Stimulated activated CD4-positive, alpha-beta T cell treated with anti-CD3 and anti-CD28 coated beads, Interleukin-12 subunit alpha, Interleukin-12 subunit beta, amount 100 ng/mL, for 24 hours (primary cell): ENCODE measurements around the gene CA11.

Source experiments
- DNase-seq, 2 experiments: peaks; one replicate each; pipeline ENCODE4 v3.0.0-alpha.2; 2020; ENCODE audit warnings: low read depth in 2 of 2

CA11 gene

DNA sequence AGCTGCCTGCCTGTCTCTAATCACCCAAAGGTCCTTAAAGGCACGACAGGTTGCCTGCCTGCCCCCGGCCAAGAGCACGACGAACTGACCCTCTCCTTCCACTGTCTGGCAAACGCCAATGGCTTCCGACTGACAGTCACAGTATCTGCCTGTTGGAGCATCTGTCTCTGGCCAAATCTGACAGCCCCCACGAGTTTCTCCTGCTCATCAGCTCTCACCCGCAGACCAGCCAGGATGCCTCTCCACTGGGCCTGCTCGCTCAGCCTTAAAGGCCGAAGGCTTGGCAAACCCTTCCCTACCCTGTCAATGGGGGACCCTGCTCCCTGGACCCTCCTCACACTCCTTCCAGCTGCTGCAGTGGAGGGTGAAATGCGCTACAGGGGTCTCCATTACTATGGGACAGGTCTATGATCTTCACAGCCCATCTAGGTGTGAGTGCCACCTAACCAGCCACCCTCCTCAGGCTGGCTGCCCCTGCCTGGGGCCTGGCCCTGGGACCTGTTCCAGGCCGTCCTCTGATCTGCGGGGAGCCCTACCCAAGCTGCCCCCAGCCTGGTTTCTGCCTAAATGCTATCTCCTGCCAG is 32.0 kb downstream of the CA11 start:
- DNase-seq, result no peak

DNA sequence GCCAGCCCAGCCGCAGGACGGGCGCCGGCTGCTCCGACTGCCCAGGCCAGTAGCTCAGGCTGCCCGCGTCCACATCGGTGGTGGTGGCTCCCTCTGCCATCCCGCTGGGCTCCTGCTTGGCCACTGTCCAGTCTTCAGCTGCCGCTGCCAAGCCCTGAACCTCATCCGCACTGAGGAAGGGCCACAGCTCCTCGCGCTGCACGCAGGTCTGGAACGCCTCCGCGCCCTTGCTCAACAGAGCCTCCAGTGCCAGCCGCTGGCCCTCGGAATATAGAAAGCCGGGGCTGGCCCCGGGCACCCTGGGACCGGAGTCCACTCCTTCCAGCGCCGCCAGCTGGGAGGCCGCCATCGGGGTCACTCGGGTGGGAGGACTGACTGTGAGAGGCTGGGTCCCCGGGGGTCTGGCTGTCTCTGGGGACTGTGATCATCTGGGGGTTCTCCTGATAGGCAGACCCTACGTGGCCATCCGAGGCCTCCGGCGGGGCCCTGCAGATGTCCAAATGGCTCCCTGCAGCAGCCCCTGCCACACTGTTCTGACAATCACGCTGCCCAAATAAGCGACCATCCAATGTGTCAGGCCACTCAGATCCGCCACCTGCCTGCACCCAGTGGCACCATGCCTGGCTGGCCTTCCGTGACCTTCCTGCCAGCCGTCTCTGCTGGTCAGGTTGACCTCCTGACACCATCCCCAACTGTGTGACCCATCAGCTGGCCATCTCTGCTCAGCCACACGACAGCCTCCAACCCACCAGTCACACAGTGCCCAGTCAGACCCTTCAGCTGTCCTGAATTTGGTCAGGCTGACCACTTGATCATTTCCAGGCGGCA is 32.7 kb downstream of the CA11 start:
- DNase-seq, result no peak

DNA sequence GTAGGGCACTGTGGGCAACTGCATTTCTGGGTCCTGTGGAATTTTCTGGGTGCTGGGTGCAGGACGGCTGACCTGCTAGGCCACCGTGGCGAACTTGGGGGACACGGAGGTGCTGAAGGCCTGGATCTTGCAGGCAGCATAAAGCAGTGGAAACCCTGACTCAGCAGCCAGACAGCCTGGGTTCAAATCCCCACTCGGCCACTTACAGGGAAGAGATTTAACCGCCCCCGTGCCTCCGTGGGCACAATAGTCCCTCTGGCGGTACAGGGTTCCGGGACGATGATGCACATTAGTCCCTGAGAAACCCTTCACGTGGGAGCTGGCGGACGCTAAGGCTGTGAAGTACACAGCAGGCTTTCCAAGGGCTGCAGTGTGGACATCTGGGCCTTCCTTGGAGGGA is 34.1 kb downstream of the CA11 start:
- DNase-seq, result no peak

DNA sequence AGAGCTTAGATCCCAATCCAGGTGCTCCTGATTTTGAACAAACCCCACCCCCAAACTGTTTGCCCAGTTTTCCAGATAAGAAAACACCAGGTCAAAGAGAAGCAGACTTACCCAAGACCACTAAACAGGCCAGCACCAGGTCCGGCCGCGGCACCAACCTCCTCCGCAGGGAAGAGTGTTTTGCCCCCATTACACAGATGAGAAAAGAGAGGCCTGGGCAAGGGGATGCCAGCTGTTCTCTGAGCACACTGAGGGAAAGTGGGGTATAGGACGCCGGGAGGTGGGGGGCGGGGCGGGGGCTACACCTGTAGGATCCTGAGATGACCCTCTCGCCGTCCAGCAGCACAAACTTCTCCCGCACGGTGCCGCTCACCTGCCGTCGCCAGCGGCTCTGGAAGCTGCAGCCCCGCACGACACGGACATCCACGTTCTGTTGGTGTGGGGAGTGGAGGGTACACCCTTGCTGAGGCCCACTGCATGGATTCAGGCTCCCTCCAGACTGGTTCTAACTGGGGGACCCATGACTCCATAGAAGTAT is 36.3 kb downstream of the CA11 start:
- DNase-seq, result no peak

DNA sequence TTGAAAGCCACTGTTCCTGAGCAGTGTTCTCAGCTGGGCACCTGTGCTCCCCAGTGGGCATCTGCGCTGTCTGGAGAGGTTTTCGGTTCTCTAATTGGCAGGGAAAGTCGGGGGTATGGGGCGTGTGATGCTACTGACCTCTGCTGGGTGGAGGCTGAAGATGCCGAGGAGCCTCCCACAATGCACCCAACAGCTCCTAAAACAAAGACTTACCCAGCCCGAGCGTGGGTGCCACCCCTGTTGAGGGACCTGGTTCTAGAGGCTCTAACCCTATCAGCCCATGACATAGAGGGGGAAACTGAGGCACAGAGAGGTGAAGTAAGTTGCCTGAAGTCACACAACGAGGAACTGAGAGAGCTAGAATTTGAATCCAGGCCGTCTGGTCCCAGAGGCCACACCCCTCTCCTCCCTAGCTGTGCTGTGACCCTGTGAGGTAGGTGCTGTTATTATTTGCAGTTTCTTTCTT is 37.2 kb downstream of the CA11 start:
- DNase-seq, result no peak

DNA sequence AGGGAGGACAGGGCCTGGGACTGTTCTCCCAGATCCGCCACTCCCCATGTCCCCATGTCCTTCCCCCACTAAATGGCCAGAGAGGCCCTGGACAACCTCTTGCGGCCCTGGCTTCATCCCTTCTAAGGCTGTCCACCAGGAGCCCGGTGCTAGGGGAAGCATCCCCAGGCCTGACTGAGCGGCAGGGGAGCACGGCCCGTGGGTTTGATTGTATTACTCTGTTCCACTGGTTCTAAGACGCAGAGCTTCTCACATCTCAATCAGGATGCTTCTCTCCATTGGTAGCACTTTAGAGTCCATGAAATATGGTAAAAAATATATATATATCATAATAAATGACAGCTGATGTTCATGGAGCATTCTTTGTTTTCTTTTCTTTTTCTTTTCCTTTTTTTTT is 38.6 kb downstream of the CA11 start:
- DNase-seq, result no peak

DNA sequence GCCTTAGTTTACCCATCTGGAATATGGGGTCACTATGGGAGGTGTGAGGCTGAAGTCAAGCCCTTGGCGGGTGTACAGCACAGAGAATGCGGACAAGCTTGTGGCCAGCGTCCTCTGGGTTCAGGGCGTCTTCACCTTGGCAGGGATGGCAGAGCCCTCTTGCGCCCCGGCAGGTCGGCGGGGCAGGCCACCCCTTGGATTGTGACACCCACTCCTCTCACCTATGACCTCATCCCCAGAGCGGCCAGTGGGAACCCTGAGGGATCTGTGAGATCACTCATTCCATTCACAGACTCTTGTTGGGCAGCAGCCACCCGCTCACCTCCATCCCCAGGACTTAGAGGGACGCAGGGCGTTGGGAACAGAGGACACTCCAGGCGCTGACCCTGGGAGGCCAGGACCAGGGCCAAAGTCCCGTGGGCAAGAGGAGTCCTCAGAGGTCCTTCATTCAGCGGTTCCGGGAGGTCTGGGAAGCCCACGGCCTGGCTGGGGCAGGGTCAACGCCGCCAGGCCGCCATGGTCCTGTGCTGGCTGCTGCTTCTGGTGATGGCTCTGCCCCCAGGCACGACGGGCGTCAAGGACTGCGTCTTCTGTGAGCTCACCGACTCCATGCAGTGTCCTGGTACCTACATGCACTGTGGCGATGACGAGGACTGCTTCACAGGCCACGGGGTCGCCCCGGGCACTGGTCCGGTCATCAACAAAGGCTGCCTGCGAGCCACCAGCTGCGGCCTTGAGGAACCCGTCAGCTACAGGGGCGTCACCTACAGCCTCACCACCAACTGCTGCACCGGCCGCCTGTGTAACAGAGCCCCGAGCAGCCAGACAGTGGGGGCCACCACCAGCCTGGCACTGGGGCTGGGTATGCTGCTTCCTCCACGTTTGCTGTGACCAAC is 39.3 kb downstream of the CA11 start, which contains the start of gene SPACA4:
Gene SPACA4, plus strand, starts transcription at position 280 of the 896 bp plus-strand sequence. Its CDS starts 237 bp downstream, at position 517.
- no peak for DNase-seq

DNA sequence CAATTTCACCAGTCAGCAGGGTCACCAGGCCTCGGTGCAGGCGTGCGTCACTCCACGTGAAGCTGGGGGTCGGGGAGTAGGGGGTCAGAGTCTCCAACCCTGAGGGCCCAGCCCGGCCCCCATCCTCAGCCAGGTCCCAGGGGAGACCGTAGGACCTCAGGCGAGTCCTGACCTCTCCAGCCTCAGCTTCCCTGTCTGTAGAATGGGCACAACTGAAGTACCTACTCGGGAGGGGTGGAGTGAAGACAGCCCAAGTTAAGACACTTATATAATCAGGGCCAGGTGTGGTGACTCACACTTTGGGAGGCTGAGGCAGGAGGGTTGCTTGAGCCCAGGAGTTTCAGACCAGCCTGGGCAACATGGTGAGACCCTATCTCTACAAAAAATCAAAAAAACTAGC is 42.1 kb downstream of the CA11 start:
- DNase-seq, result no peak

DNA sequence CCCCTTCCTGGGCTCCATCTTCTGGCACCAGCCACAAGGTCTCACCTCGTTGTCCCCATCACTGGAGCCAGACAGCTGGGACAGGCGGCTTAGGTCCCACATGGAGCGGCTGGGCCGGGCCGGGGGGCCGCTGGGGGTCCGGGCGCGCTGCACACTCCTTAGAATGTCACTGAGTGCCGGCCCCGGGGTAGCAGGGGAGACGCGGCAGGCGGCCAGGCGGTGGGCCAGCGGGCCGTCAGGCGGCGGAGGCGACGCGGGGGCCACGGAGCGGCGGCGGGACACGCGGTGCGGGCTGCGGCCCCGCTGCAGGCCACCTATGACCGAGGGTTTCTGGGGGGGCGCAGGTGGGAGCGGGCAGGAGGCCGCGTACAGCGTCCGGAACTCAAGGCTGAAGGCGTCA is 42.5 kb downstream of the CA11 start:
- DNase-seq, result no peak

DNA sequence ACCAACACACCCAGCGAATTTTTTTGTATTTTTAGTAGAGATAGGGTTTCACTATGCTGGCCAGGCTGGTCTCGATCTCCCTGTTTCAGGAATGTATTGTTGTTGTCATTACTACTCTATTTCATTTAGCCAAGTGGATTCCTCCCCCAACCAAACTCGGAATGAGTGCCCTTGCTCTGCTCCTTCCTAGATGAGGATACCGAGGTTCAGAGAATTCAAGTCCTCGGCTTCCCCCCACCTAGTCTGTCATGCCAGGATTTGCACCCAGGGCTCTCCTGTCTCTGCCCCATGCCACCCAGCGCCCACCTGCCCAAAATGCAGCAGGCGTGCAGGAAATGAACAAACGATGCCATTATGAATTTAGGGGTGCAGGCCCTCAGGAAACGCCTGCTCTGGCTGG is 43.0 kb downstream of the CA11 start:
- DNase-seq, result no peak

DNA sequence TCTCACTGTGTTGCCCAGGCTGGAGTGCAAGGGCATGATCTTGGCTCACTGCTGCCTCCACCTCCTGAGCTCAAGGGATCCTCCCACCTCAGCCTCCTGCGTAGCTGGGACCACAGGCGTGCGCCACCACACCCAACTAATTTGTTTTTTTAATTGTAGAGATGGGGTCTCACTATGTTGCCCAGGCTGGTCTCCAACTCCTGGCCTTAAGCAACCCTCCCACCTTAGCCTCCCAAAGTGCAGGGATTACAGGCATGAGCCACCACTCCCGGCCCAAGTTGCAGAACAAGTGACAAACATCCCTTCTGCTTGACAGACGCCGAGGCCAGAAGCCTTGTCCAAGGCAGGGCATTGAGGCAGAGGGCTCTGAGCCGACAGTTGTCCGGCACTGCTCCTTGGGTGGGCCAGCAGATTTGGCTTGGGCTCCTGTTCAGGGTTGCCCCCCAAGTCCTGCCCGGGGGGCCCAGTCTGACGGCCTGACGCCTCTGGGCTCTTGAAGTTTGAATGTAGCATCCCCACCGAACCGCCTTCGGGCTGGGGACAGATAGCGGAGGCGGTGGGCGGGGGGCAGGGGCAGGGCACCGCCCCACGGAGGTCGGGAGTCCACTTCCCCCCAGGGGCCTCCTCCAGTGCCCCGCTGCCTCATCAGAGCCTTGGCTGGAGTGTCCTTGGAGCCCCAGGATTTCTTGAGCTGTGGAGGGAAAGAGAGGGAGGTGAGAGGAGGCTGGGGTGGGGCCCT is 45.1 kb downstream of the CA11 start:
- no peak for DNase-seq

DNA sequence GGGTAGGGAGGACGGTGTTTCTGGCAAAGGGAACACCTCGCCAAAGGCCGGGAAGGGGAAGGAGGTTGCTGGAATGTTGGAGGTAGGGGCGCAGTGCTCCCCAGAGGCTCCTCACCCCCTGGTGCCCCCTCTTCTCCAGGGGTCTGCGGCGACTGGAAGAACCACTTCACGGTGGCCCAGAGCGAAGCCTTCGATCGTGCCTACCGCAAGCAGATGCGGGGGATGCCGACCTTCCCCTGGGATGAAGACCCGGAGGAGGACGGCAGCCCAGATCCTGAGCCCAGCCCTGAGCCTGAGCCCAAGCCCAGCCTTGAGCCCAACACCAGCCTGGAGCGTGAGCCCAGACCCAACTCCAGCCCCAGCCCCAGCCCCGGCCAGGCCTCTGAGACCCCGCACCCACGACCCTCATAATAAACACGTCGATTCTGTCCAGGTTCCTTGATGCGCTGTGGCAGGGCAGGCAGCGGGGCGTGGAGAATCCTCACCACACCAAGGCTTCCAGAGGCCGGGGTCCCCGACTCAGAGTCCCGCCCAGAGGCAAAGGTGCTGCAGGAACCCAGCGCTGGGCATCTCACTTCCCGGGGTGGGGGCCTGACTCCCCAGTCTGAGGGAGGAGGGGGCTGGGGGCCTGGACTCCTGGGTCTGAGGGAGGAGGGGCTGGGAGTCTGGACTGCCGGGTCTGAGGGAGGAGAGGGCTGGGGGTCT is 46.8 kb downstream of the CA11 start:
- no peak for DNase-seq

DNA sequence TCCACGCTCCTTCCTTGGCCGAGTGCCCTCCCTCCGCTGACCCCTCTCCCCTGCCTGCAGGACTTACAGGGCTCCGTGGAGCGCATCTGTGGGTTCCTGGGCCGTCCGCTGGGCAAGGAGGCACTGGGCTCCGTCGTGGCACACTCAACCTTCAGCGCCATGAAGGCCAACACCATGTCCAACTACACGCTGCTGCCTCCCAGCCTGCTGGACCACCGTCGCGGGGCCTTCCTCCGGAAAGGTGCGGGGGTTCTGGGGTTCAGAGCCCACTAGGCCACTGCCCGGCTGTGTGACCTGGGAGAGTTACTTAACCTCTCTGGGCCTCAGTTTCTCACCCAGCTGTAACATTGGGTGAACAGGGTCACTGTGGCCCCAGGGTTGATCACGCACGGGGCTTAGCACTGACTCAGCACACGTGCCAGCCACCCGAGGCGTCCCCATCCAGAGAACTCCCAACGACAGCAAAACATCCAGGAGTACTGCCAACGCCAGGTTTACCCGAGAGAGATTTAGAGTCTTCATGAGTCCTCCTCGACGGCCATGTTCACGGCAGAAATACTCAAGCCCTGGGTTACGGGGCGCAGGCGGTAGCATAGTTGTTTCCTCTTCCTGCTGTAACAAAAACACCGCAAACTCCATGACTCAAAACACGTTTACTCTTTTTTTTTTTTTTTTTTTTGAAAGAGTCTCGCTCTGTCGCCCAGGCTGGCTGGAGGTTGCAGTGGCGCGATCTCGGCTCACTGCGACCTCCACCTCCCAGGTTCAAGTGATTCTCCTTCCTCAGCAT is 49.1 kb downstream of the CA11 start:
- no peak for DNase-seq

DNA sequence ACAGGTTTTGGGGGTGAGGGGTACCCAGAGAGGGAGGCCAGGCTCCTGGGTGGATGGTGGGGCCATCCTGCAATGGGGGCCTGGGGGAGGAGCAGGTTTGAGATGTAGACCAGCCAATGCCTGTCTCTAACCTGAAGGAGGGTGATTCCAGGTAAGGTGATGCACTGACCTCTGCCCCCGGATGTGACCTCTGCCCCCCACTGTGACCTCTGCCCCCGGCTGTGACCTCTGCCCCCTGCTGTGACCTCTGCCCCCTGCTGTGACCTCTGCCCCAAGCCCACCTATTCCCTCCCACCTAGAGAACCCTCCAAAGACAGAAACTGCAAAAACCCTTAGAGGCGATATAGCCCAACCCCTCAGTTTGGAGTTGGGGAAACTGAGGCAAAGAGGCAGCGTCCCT is 49.8 kb downstream of the CA11 start:
- no peak for DNase-seq

DNA sequence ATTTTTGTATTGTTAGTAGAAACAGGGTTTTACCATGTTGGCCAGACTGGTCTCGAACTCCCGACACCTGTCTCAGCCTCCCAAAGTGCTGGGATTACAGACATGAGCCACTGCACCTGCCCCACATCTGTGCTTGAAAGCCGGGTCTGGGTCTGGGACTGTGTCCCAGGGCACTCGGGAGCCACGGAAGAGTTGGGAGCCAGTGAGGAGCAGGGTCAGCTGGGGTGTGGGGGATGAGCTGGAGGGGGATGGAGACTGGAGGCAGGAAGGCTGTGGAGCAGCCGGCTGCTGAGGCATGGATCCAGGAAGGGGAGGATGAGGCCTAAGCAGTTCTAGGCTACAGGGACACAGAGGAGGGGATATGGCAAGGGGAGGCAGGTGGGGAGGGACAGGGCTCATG is 50.2 kb downstream of the CA11 start:
- DNase-seq, result no peak

DNA sequence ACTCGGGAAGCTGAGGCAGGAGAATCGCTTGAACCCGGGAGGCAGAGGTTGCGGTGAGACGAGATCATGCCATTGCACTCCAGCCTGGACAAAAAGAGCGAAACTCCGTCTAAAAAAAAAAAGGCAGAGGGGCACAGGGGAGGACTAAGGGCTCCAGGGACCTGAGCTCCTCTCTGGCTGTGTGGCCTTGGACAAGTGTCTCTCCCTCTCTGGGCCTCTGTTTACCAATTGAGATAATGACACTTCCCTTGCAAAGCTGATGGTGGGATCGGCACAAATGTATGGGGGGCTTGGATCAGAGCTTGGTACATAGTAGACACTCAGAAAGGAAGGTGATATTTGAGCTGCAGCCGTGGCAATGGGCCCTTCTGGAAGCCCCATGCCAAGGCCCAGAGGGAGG is 50.8 kb downstream of the CA11 start:
- DNase-seq, result no peak

DNA sequence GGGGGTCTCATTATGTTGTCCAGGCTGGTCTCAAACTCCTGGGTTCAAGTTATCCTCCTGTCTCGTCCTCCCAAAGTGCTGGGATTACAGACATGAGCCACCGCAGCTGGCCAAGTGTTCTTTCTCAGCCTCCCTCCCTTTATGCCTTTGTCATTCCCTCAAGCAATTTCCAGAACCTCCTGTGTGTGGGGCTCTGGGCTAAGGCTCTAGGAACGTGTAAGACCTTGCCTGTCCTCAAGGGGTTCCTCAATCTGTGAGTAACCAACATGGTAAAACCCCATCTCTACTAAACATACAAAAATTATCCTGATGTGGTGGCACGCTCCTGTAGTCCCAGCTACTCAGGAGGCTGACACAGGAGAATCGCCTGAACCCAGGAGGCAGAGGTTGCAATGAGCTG is 55.0 kb downstream of the CA11 start:
- no peak for DNase-seq

DNA sequence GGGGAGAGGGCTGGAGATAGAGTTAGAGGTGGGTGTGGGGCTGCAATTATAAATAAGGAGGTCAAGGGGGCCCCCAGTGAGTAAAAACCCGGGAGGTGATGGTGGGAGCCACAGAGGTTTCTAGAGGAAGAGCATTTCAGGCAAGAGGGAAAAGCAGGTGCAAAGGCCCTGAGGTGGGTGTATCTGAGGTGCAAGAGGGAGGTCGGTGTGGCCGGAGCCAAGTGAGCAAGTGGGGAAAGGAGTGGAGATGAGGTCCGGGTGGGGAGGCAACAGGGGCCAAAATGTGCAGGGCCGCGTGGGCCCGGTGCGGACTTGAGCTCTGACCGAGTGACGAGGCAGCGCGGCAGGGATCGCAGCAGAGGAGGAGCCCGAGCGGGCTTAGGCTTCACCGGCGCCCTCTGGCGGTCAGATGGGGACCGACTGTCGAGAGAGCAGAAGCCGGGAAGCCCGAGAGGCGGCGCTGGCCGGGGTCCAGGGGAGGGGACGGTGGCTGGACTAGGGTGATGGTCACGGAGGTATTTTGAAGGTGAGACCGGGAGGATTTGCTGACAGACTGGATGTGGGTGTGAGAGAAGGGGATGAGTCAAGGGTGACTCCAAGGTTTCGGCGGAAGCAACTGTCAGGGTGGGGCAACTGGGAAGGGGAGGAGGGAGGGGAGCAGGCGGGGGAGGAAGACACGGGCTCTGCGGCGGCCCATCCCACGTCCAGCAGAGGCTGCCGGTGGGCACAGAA is 57.2 kb downstream of the CA11 start:
- peak; percentile 64 to 86 for DNase-seq
